Neural progenitor cell (in vitro differentiated cells): ENCODE results near the gene RBFOX2.

Experiments used
- EZH2 ChIP-seq: fragments of 200-600 bp; sonication (generic); IDR thresholded peaks from 2 replicates; pipeline ENCODE4 v1.6.1; 2017; ENCODE audit warnings: antibody characterized with exemption, mild to moderate bottlenecking, moderate library complexity
- EZH2phosphoT487 ChIP-seq: fragments of 200-600 bp; sonication (generic); IDR thresholded peaks from 2 replicates; pipeline ENCODE4 v1.6.1; 2017; ENCODE audit warnings: antibody characterized with exemption
- TF ChIP-seq, protein P1 (sequence below): fragments of 200-600 bp; sonication (generic); IDR thresholded peaks from 2 replicates; pipeline ENCODE4 v1.5.1; 2017; ENCODE audit warnings: antibody characterized with exemption, mild to moderate bottlenecking

DNA sequence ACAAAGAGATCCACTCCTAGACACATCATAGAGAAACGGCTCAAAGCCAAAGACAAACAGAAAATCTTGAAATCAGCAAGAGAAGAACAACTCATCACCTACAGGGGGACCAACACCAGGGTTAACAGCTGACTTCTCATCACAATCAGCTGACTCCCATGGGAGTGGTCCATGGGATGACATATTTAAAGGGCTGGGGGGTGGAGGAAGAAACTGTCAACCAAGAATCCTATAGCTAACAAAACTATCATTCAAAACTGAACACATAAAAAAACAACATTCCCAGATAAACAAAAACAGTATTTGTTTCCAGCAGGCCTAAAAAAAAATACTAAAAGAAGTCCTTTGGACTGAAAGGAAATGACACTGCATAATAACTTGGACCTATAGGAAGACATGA is 224.2 kb downstream of the RBFOX2 start:
- TF ChIP-seq, protein P1, sequence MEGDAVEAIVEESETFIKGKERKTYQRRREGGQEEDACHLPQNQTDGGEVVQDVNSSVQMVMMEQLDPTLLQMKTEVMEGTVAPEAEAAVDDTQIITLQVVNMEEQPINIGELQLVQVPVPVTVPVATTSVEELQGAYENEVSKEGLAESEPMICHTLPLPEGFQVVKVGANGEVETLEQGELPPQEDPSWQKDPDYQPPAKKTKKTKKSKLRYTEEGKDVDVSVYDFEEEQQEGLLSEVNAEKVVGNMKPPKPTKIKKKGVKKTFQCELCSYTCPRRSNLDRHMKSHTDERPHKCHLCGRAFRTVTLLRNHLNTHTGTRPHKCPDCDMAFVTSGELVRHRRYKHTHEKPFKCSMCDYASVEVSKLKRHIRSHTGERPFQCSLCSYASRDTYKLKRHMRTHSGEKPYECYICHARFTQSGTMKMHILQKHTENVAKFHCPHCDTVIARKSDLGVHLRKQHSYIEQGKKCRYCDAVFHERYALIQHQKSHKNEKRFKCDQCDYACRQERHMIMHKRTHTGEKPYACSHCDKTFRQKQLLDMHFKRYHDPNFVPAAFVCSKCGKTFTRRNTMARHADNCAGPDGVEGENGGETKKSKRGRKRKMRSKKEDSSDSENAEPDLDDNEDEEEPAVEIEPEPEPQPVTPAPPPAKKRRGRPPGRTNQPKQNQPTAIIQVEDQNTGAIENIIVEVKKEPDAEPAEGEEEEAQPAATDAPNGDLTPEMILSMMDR, result no peak
- TF ChIP-seq EZH2phosphoT487, result no peak
- TF ChIP-seq EZH2, result no peak
